Natural killer cell (primary cell): ENCODE measurements around the gene RBM10. TPM values are rescaled to one million over a fixed set of nuclear protein-coding genes. Genes with fewer than 3 reads are reported as not detected.

Experiments
- ATAC-seq, 3 donors: fragments of 150-1000 bp in 2 of 3; fragments of 200-7000 bp in 1 of 3; cut with Tn5 transposase; 1 replicate in 1 of 3; 2 replicates in 2 of 3; pipeline ENCODE4 v1.10.0; 2021; ENCODE audit warnings: mild to moderate bottlenecking in 2 of 3, moderate library complexity in 2 of 3
- DNase-seq, 2 donors: peaks; one replicate each; pipeline versions ENCODE4 v3.0.0 to v3.0.0-alpha.2; 2013 to 2021; ENCODE audit warnings: mixed read lengths in 1 of 2
- H3K27ac ChIP-seq: one replicate; pipeline ENCODE4 v1.5.1; 2013; ENCODE audit warnings: mild to moderate bottlenecking, low read length
- H3K27me3 ChIP-seq: one replicate; pipeline ENCODE4 v1.6.1; 2013; ENCODE audit warnings: low read length; ENCODE audit not compliant: control insufficient read depth, insufficient read depth
- H3K36me3 ChIP-seq: one replicate; pipeline ENCODE4 v1.6.1; 2013; ENCODE audit warnings: low read length; ENCODE audit not compliant: control insufficient read depth, insufficient read depth
- H3K4me1 ChIP-seq: one replicate; pipeline ENCODE4 v1.6.1; 2013; ENCODE audit warnings: low read length; ENCODE audit not compliant: control insufficient read depth, insufficient read depth
- H3K4me3 ChIP-seq: one replicate; pipeline ENCODE4 v1.5.1; 2013; ENCODE audit warnings: low read length
- H3K9me3 ChIP-seq: one replicate; pipeline ENCODE4 v1.6.1; 2013; ENCODE audit warnings: low read length; ENCODE audit not compliant: control insufficient read depth, insufficient read depth
- H3K27ac Mint-ChIP-seq, 2 donors: one replicate each; pipeline ENCODE4 v1.8.0; 2022; ENCODE audit warnings: mild to moderate bottlenecking in 2 of 2, mixed read lengths in 2 of 2, moderate library complexity in 1 of 2
- H3K27me3 Mint-ChIP-seq, 2 donors: one replicate each; pipeline ENCODE4 v1.8.0; 2022; ENCODE audit warnings: low read depth in 2 of 2, mixed read lengths in 2 of 2
- H3K36me3 Mint-ChIP-seq: one replicate; pipeline ENCODE4 v1.8.0; 2022; ENCODE audit warnings: mixed read lengths
- H3K4me1 Mint-ChIP-seq, 2 donors: one replicate each; pipeline ENCODE4 v1.8.0; 2022; ENCODE audit warnings: mixed read lengths in 2 of 2
- H3K4me3 Mint-ChIP-seq: one replicate; pipeline ENCODE4 v1.8.0; 2022; ENCODE audit warnings: mild to moderate bottlenecking, moderate library complexity, mixed read lengths
- H3K9me3 Mint-ChIP-seq, 2 donors: one replicate each; pipeline ENCODE4 v1.8.0; 2022; ENCODE audit warnings: mixed read lengths in 2 of 2
- WGBS: methylation state at CpG from one replicate; pipeline ENCODE4 v1.1.7; 2013; ENCODE audit warnings: missing lambda C conversion rate; ENCODE audit not compliant: insufficient coverage; 5-methylcytosine and 5-hydroxymethylcytosine counted together
- intact Hi-C: fragments of 100-400 bp; cut with micrococcal nuclease; formaldehyde crosslinking; loops from one replicate; pipeline ENCODE4 v1.14.2; 2022
- total RNA-seq, 4 donors: library from RNA; stranded (reverse); fragments of 120-200 nt in 1 of 4; gene quantifications; one replicate each; pipeline versions ENCODE4 v1.2.3 to v1.2.4, GENCODE V29; 2013 to 2022
- TF ChIP-seq, protein P1 (sequence below): fragments of 200-600 bp; IDR thresholded peaks from one replicate; pipeline ENCODE4 v1.8.0; 2022; ENCODE audit warnings: antibody characterized with exemption

RBM10 gene
- total RNA-seq, 3 donors from 2014 or later (not counting 1 experiment from before 2014, with no cell fraction given), result 37.5 to 43.7 (median 39.4) TPM

DNA sequence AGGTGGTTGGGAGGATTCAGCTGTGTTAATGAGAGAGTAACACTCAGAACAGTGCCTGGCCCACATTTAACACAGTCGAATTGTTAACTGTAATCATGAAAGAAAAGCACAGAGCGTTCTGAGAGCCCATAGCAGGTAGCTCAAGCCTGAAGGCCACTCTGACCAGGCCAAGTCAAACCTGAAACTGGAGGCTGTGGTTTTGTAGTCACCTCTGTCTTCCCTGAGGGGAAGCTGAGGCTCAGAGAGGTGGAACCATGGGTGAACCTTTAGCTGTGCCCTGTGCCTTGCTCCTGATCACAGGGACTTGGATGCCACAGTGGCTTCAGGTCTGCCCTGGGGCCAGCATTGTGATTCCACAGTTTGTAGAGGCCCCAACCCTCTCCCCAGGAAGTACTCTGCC lies 32.1 kb downstream of the RBM10 start:
- peaks cover 0 to 6% of the 10 kb centered on the region in 2 donors for H3K4me1 Mint-ChIP-seq
- TF ChIP-seq, protein P1, sequence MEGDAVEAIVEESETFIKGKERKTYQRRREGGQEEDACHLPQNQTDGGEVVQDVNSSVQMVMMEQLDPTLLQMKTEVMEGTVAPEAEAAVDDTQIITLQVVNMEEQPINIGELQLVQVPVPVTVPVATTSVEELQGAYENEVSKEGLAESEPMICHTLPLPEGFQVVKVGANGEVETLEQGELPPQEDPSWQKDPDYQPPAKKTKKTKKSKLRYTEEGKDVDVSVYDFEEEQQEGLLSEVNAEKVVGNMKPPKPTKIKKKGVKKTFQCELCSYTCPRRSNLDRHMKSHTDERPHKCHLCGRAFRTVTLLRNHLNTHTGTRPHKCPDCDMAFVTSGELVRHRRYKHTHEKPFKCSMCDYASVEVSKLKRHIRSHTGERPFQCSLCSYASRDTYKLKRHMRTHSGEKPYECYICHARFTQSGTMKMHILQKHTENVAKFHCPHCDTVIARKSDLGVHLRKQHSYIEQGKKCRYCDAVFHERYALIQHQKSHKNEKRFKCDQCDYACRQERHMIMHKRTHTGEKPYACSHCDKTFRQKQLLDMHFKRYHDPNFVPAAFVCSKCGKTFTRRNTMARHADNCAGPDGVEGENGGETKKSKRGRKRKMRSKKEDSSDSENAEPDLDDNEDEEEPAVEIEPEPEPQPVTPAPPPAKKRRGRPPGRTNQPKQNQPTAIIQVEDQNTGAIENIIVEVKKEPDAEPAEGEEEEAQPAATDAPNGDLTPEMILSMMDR, result no peak
- WGBS, result 40% methylated on average over 2 of the region's 2 CpGs
- no peaks in the 10 kb centered on the region for H3K27me3 Mint-ChIP-seq
- intact Hi-C loops, result no loop called here
- no peaks in the 10 kb centered on the region for H3K36me3 Mint-ChIP-seq
- Histone ChIP-seq H3K36me3 (peaks cover 52% of the 10 kb centered on the region), H3K9me3 (no peaks in the 10 kb centered on the region), H3K4me3 (no peak overlapping the region), H3K27ac (no peak overlapping the region), H3K4me1 (no peaks in the 10 kb centered on the region), H3K27me3 (no peaks in the 10 kb centered on the region)
- no peak overlapping the region for H3K27ac Mint-ChIP-seq
- ATAC-seq (no peak), DNase-seq (no peak)
- H3K9me3 Mint-ChIP-seq, result no peaks in the 10 kb centered on the region
- H3K4me3 Mint-ChIP-seq, result no peak overlapping the region

DNA sequence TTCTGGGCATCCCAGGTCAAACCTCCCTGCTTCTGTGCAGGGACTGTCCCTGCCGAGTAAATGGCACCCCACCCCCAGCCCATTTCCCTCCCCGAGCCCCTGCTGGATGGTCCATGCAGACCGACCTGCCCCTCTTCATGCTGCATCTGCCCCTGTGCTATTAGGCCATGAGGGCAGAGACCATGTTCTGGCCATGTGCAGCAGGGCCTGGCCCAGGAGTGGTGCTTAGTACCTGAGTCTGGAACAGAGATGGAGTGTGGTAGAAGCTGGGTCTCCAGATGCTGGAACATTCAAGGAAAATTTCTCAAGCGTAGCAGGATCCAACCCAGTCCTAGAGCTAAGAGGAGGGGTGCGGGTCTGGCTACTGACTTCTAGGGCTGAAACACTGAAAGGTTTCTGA lies 33.3 kb downstream of the RBM10 start:
- Mint-ChIP-seq H3K4me3 (no peak overlapping the region), H3K27me3 (no peaks in the 10 kb centered on the region), H3K27ac (no peak overlapping the region), H3K9me3 (no peaks in the 10 kb centered on the region), H3K4me1 (peaks cover 0 to 6% of the 10 kb centered on the region in 2 donors), H3K36me3 (no peaks in the 10 kb centered on the region)
- ATAC-seq, result no peak
- Histone ChIP-seq H3K9me3 (no peaks in the 10 kb centered on the region), H3K4me1 (no peaks in the 10 kb centered on the region), H3K4me3 (no peak overlapping the region), H3K27ac (no peak overlapping the region), H3K36me3 (peaks cover 55% of the 10 kb centered on the region), H3K27me3 (no peaks in the 10 kb centered on the region)
- WGBS, result 95% methylated on average over 5 of the region's 5 CpGs
- TF ChIP-seq, protein P1, result no peak
- no peak for DNase-seq
- intact Hi-C loops, result no loop called here

DNA sequence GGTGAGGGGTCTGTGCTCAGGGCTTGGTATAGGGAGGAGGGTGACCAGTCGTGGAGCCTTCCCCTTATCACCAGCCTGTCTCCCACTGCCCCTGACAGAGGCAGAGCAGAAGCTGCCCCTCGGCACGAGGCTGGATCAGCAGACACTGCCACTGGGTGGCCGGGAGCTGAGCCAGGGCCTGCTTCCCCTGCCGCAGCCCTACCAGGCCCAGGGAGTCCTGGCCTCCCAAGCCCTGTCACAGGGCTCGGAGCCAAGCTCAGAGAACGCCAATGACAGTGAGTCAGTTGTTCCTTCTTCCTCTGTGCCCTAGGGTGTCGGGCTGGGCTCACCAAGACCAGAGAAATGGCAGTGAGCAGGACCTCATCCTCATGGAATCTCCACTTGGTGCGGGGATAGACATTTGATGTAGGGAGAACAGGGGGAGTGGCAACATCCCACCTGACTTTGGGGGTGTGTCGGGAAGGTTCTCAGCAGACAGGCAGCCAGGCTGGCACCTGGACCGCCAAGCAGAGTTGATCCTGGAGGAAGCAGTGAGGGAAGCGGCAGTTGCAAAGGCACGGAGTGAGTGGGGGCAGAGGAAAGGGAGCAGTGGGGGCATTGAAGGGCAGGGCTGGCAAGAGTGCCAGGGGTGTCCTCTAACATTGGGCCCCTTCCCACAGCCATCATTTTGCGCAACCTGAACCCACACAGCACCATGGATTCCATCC lies 34.4 kb downstream of the RBM10 start:
- Histone ChIP-seq H3K9me3 (no peaks in the 10 kb centered on the region), H3K27ac (no peak overlapping the region), H3K4me3 (no peak overlapping the region), H3K4me1 (no peaks in the 10 kb centered on the region), H3K27me3 (no peaks in the 10 kb centered on the region), H3K36me3 (peaks cover 50% of the 10 kb centered on the region)
- no peak for ATAC-seq
- TF ChIP-seq, protein P1, result no peak
- WGBS, result 97% methylated on average over 12 of the region's 14 CpGs
- no peak overlapping the region for H3K27ac Mint-ChIP-seq
- DNase-seq, result no peak
- H3K4me3 Mint-ChIP-seq, result no peak overlapping the region
- intact Hi-C loops, result no loop called here
- H3K9me3 Mint-ChIP-seq, result no peaks in the 10 kb centered on the region
- H3K4me1 Mint-ChIP-seq, result no peaks in the 10 kb centered on the region
- H3K36me3 Mint-ChIP-seq, result no peaks in the 10 kb centered on the region
- H3K27me3 Mint-ChIP-seq, result no peaks in the 10 kb centered on the region

DNA sequence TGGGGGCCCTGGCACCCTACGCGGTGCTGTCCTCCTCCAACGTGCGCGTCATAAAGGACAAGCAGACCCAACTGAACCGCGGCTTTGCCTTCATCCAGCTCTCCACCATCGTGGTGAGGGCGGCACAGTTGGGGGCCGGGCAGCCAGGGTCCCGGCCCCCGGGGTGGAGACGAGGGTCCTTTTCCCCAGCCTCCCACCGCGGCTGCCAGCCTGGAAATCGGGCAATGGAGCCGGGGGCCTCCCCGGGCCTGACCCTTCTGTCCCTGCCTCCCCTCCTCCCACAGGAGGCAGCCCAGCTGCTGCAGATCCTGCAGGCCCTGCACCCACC lies 34.9 kb downstream of the RBM10 start:
- TF ChIP-seq, protein P1, result no peak
- Mint-ChIP-seq H3K4me3 (no peak overlapping the region), H3K36me3 (no peaks in the 10 kb centered on the region), H3K4me1 (no peaks in the 10 kb centered on the region), H3K9me3 (no peaks in the 10 kb centered on the region), H3K27ac (no peak overlapping the region), H3K27me3 (no peaks in the 10 kb centered on the region)
- Histone ChIP-seq H3K9me3 (no peaks in the 10 kb centered on the region), H3K4me1 (no peaks in the 10 kb centered on the region), H3K27me3 (no peaks in the 10 kb centered on the region), H3K27ac (no peak overlapping the region), H3K4me3 (no peak overlapping the region), H3K36me3 (peaks cover 50% of the 10 kb centered on the region)
- 98% methylated on average over 16 of the region's 18 CpGs for WGBS
- intact Hi-C loops, result no loop called here
- DNase-seq (no peak), ATAC-seq (no peak)
